Measurements from ENCODE around the gene TMEM53.

TMEM53 gene

DNA sequence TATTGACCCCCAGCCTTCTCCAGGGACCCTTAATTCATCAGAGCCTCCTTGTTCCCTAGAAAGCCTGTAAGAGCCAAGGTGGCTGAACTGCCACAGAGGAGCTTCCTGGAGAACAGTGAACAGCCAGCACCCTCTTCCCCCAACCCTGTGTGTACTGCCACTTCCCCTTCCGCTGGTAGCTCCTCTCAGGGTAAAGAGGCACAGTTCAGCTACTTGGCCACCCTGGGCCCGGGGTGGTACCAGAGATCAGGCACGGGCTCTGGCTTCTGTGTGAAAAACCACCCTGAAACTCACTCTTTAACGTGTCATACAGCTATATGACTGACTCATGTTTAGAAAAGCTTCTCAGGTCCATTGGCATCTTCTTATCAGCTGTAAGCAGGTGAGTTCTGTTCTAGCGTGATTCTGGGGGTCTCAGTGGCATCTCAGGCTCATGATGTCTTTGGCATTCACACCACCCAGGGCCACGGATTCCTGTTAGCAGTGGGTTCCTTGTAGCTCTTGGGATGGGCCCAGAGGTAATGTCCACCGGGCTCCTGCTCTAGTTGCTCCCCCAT, 22.6 kb upstream of the TMEM53 start:
- no peak for DNase-seq

DNA sequence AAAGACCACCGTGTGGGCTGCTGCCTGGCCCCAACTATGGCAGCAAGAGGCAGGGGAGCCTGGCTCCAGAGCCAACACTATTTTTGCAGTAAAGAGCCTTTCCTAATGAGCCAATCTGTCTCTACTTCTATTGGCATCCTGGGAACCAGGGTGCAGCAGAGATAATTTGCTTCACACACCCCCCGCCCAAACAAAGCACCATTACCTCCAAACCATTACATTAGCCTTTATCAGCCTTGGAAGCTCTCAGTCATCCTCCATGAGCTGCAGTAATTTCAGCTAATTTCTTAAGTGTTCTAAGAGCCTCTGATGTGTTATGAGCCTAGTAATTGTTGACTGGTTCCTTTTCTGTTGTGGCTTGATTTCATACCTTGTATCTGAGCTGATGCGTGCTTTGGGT, 21.8 kb upstream of the TMEM53 start:
- DNase-seq, result no peak

DNA sequence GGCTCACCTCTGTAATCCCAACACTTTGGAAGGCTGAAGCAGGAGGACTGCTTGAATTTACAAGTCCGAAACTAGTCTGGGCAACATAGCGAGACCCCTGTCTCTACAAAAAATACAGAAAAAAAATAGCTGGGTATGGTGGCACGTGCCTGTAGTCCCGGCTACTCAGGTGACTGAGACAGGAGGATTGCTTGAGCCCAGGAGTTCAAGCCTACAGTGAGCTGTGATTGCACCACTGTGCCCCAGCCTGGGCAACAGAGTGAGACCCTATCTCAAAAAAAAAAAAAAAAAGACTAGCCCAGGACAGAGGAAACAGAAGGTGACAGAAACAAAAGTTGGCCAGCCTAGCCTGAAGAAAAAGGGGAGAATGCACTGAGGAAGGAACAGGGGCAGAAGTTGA, 21.4 kb upstream of the TMEM53 start:
- no peak for DNase-seq

DNA sequence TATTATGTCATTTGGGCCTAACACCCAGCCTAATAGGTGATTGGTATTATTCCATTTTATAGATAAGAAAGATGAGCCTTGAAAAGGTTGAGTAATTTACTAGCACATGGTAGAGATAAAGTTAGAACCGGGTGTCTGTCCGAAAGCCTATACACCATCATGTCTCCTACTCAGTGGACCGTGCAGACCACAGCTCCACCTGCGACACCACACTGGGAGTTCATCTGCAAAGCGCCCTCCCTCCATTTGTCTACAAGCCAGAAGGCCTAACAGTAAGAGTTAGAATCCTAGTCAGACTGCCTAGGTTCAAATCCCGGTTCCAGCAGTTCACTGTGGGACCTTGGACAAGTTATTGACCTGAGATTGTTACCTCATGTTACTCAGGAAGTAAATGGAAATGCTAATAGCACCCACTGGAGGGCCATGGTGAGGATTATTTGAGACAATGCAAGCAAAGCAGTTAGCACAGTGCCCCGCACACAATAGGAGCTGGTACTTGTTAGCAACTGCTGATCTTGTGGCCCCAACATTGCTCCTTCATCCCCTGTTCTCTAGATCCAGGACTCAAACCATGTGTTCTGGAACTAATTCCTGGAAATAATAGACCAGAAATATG, 20.7 kb upstream of the TMEM53 start:
- DNase-seq, result no peak

DNA sequence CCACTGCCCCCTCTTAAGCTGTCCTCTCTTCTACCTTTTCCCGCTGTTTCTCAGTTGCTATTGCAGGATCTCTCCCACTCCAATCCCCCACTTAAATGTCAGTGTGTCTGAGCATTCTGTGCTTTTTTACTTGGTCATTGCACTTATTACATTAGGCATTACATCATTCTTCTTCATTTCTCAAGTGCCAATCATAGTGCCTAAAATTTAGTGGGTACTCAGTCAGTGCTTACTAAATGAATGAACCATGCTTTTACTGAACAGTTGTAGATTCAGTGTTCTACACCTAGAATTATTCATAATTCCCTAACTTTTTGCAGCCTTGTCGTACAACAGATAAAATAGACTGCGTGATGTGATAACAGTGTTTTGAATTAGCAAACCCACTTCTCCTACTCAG, 19.6 kb upstream of the TMEM53 start:
- no peak for DNase-seq

DNA sequence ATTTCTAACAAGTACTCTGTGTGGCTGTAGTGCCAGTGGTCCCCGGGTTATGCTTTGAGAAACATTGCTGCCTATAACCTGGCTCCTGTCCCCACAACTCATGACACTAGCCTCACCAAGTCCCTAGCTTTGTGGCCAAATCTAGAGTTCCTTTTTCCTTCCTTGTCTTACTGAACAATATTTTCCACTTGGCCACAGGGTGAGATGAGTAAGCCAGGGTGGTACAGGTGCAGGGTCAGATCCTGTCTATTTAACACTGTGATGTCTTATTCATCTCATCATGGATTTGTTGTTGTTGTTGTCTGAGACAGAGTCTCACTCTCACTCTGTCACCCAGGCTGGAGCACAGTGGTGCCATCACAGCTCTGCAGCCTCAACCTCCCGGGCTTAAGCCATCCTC, 18.9 kb upstream of the TMEM53 start:
- no peak for DNase-seq

DNA sequence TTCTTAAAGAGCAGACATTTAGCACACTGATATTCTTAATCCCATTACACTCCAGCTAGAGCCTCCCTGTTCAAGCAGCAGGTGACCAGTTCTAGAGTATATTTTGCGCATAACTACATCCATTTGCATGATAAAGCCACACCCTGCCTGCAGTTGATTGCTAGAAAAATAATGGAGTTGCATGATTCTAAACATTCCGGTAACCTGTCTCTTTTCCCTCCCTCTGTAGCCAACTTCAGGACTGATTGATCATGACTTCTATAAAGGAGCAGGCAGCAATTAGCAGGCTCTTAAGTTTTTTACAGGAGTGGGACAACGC, 15.1 kb upstream of the TMEM53 start:
- no peak for DNase-seq

DNA sequence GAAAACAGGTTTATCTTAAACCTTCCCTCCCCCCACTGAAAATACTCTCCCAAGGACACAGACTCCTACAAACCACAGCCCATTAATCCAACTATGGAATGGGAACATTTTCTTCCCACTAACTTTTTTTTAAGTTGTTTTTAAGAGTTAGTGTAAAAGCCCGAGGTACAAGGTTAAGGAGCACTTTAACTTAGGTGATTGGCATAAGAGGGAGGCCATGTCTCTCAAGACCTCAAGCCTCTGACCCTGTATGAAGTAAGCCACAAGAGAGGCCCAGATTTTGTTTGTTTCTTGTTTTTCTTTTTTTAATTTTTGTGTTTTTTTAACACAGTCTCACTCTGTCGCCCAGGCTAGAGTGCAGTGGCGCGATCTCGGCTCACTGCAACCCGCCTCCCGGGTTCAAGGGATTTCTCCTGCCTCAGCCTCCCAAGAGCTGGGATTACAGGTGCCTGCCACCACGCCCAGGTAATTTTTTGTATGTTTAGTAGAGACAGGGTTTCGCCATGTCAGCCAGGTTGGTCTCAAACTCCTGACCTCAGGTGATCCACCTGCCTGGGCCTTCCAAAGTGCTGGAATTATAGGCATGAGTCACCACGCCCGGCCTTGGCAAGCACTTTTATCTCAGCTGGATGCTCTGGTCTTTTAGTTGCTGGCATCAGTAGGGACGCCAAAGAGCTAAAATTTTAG, 14.6 kb upstream of the TMEM53 start:
- no peak for DNase-seq

DNA sequence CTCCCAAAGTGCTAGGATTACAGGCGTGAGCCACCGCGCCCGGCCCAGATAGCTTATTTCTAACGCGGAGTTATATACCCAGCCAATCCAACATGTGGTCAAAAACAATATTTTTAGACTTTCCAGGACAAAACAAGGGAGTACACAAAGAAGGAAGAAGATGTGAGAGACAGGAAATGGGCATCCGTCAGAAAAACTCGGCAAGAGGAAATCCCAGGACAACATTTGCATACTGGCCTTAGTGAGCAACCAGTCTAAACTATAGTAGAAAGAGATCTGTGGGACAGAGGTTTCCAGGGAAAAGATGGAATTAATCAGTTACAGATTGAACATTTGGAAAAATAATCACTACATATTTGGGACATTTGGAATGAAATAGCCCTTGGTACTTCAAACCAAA, 11.6 kb upstream of the TMEM53 start:
- DNase-seq, result no peak

DNA sequence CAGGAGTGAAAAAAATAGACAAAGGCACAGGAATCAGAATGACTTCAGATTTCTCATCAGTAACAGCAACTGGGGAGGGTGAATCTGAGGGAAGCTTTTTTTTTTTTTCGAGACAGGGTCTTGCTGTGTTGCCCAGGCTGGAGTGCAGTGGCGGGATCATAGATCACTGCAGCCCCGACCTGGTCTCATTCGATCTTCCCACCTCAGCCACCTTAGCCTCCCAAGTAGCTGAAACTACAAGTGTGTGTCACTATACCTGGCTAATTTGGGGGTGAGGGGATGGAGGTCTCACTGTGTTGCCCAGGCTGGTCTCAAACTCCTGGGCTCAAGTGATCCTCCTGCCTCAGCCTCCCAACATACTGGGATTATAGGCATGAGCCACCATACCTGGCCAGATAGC, 10.9 kb upstream of the TMEM53 start:
- DNase-seq, result no peak

DNA sequence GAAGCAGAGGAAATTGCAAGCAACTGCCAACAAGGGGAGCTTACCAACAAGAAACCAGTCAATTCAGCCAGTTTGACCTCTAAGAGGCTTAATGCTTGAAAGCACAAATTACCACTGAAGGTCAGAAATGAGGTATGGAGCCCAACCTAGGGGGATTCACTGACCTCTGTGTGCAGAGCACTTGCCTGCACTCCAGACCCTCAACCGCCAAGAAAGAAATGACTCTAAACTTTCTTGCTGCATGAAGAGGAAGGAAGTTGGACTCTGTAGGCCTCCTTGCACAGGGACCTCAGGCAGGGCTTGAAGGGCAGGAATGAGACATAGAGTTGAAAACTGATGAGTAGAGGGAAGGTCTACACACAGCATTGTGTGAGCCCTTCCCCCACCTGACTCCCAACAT, 10.2 kb upstream of the TMEM53 start:
- DNase-seq, result no peak

DNA sequence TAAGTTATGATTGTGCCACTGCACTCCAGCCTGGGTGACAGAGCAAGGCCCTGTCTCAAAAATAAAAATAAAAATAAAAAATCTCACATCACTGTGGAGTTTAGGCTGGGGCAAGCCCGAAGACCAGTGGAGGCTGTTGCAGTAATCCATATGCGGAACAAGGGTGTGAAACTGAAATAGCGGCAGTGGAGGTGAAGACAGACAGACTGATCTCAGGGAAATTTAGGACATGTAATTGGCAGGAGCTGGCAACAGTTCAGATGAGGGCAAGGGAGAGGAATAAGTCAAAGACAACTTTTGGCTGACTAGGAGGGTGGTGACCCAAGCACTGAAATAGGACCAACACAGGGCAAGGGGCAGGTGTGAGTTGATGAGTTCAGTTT, 8.6 kb upstream of the TMEM53 start:
- no peak for DNase-seq

DNA sequence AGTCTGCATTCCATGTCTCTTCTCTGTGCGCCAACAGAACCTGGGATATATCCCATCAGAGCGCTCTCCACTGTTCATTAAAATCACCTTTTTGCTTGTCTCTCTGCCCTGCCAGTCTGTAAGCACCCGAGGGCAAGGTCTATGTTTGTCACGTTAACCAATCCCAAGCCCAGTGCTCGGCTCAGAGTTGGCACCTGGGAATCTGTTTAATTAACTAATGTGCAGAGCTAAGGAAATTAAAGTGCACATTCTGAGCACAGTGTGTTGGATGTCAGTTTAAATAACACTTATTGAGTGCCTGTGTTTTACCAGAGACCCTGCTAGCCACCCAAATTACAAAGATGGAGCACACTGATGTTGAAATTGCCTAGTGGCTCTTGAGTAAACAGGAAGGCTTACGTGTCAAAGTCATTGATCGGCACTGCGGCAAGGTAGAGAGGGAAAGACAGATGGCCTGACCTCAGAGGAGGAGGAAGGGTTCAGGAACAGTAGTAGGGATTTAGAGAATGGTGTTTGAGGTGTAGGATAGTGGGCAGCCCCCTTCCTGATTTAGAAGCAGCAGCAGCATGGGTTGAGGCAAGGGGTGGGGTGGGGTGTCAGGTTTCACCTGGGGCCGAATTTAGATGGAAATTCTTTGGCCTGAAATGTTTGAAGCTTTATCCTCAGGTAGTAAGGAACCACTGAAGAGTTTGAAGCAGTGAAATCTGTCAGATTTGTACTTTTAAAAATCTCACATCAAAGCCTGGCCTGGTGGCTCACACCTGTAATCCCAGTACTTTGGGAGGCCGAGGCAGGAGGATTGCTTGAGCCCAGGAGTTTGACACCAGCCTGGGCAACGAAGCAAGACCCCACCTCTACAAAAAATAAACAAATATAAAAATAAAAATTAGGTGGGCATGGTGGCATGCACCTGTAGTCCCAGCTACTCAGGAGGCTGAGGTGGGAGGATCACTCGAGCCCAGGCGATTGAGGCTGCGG, 7.9 kb upstream of the TMEM53 start:
- DNase-seq, result no peak

DNA sequence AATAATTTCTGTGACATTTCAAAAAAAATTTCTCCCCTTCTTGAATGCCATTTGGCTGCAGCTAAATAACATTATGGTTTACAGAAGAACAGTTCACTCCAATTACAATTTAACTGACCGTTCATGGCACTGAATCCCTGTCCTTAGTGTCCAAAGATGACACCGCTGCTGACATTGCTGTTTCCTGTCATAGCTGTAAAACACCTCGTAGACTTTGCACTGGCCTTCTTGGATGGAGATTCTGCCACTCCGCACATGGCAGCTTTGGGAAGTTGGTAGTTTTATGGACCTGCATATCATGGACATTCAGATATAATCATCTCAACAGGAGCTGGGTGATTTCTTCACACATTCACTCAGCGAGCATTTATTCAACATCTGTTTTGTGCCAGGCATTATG, 5.2 kb upstream of the TMEM53 start:
- DNase-seq, result no peak

DNA sequence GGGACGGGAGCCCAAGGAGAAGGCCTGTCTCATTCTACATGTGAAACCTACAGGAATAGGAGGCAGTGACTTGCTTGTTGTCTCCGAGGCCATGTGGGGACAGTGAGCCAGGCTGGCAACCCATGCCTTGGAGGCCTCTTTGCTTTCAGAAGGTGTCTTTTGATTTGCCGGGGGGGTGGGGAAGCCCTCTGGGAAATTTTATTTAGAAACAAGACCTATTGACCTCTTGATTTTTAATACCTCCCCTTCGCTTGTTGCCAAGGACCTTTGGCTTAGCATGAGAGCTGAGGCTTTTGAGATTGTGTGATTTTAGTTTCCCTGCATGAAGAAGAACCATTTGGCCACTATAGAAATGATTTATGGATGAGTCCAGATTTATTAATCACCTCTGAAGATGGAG, 4.3 kb upstream of the TMEM53 start:
- no peak for DNase-seq

DNA sequence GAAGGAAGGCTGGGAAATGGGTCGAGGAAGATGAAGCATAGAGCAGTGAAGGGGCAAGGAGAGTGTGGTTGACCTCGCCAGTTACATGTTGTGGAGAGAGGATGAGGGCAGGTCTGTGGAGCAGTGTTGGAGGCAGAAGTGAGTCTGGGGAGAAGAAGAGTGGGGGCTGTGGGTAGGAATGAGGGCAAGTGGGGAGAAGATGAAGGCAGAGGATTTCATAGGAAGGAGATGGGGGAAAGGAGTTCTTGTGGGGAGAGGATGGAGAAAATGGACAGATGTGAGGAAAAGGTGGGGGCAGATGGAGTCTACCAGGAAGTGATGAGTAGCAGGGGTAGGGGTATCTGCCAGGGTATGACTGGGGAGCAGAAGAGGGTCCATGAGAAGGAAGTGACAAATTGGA, 3.8 kb upstream of the TMEM53 start:
- DNase-seq, result no peak

DNA sequence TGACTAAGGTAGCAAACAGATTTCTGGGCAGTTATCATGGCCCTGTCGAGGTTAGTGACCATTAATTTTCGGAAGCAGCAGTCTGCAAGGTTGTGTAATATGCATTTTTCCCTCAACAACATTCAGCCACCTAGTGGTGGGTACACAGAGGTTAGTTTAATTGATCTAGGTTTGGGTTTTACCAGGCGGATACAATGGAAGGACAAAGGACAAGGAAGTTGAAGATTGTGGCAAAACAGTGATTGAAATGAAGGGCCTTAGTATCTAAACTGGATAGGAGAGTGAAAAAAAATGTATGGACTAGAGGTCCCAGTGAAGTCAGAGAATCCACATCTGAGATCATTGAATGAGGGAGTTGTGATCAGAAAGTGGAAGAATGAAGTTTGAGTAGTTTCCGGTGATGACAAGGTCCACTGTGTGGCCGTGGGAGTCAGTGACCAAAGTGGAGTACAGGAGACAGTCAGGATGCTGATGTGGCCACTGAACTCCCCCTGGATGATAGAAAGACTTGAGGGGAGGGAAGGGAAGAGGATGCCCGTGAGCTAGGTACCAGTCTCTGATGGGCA, 3.0 kb upstream of the TMEM53 start:
- no peak for DNase-seq

DNA sequence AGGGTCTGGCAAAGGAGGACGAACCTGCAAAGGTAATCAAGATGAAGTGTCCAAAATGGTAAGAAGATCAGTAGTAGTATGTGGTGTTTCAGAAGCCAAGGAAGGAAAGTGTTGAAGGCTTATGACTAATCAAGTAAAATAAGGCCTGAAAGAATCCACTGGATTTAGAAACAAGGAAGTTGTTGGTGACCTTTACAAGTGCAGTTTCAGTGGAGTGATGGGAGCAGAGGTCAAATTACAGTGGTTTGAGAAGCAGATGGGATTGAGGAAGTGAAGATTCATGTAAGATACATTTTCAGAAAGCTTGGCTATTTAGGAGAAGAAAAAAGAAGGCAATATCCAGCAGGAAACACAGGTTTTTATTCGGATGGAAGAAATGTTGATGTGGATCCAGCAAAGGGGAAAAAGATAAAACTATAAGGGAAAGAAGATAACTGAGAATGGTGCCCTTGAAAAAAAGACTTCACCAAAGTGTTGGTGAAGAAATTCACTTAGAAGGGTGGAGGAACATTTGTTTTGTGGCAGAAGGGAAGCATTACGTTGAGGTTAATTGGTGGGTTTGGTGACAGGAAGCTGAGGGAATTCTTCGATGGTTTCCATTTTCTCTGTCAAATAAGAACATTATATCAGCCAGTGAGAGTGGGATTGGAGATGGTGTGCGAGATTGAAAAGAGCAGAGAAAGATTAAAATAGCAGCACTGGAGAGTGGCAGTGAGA, 2.4 kb upstream of the TMEM53 start:
- no peak for DNase-seq

DNA sequence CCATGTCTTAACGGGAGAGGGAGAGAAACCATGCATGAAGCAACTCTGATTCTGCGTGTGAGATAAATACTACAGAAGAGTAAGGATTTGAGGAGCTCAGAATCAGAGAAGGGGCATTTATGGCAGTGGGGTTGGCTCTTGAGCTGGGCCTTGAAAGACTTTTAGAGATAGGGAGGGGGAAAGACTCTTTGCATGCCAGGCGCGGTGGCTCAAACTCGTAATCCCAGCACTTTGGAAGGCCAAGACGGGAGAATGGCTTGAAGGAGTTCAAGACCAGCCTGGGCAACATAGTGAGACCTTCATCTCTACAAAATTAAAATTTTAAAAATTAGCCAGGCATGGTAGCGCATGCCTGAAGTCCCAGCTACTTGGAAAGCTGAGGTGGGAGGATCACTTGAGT, 905 bp upstream of the TMEM53 start:
- no peak for DNase-seq

DNA sequence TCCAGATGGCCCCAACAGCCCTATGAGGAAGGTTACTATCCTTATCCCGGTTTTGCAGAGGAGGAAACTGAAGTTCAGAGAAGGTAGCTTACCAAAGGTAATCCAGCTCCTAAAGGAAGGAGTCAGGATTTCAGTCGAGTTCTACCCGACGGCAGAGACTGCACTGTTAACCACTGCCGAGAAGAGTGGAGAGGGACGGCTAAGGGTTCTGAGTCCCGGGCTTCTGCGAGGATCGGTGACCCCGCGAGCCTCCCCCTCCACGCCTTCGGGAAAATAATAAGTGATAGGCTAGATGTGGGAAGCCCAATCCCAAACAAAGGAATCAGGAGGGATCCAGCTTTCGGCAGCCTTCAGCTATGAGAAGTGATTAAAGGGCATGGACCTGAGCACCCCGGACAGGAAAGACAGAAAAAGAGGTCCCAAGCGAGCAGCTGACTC, 587 bp downstream of the TMEM53 start:
- no peak for DNase-seq

DNA sequence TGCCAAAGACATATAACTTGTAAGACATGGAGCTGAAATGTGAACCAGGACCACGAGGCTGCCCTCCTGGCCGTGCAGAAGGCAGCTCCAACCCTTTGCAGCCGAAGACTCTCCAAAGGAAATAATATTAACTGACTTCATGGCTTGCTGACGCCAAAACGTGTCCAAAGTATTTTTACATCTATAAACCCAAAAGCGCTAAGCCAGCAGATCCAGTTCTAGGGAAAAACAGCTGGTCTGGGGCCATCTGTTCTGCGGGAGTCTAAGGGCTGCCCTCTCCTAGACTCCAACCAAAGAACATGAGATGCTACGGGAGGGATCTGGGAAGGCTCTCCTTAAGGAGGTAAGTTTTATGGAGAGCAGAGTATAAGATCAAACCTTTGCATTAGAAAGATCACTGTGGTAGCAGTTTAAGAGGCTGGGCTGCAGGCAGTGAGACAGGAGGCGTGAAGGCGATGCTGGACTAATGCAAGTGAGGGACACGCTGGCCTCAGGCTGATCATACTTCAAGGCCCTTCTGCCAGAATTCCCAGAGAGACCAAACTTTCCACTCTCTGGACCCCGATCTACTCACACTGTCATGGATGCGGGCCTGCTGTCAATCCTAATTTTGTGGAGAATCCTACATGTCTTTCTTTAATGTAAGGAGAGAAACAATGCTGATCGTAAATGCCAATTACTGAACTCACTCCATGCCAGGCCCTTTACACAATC, 1.2 kb downstream of the TMEM53 start:
- no peak for DNase-seq

Measured in T-helper 9 cell (primary cell).